GM19455 (cell line): ENCODE measurements around the gene GMCL1.

Experiments used
- ATAC-seq: cut with Tn5 transposase; IDR thresholded peaks from one replicate; pipeline ENCODE4 v1.9.1; 2021; ENCODE audit not compliant: unreplicated experiment

GMCL1 gene, protein sequence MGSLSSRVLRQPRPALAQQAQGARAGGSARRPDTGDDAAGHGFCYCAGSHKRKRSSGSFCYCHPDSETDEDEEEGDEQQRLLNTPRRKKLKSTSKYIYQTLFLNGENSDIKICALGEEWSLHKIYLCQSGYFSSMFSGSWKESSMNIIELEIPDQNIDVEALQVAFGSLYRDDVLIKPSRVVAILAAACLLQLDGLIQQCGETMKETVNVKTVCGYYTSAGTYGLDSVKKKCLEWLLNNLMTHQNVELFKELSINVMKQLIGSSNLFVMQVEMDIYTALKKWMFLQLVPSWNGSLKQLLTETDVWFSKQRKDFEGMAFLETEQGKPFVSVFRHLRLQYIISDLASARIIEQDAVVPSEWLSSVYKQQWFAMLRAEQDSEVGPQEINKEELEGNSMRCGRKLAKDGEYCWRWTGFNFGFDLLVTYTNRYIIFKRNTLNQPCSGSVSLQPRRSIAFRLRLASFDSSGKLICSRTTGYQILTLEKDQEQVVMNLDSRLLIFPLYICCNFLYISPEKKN

DNA sequence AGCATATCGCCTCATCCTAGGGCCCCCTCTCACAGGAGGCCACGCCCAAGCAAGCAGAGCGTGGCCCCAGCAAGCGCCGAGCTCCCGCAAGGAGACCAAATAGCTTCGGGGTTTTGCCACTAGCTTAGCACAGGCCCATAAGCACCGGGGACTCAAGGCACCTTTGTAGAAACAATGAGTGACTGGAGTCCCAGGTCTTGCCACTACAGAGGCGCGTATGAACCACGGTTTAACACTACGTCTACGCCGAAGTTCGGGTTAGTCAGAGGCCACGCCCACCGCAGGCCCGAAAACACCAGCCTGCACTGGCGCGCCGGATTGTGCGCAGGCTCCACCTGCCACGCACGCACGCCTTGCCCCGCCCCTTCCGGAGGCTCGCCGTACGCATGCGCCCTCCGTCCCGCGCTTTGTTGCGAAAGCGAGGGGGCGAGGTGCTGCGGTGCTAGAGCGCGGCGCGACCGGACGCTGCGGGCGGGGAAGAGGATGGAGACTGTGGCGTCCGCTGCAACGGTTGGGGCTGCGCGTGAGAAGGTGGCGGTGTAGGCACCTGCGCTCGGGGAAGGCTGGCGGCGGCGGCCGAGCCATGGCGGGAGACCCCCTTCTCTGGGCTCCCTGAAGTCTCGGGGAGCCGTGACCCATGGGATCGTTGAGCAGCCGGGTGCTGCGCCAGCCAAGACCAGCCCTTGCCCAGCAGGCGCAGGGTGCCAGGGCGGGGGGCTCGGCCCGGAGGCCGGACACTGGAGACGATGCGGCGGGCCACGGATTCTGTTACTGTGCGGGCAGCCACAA is at the start of gene GMCL1:
Gene GMCL1, plus strand, starts transcription at position 405 of the 789 bp plus-strand sequence. Its CDS starts 233 bp downstream, at position 638.
- ATAC-seq = peak; percentile 88

DNA sequence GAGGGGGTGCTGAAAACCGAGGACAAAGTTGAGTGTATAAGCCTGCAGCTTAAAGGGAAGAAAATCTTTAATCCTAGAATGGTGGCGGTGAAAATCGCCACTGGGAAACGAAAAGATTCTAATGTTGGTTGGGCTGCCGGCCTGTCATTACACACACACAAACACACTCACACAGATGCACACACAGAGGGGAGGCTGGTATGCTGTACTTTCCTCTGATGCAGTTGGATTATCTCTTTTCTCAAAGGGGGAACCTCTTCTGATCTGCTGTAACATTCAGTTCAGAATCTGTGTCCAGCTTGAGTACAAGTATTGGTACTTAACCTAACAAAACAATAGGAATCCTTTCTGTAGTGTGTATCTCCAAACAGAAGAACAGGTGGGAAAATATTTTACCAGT is 48.5 kb upstream of the GMCL1 start:
- no peak for ATAC-seq

DNA sequence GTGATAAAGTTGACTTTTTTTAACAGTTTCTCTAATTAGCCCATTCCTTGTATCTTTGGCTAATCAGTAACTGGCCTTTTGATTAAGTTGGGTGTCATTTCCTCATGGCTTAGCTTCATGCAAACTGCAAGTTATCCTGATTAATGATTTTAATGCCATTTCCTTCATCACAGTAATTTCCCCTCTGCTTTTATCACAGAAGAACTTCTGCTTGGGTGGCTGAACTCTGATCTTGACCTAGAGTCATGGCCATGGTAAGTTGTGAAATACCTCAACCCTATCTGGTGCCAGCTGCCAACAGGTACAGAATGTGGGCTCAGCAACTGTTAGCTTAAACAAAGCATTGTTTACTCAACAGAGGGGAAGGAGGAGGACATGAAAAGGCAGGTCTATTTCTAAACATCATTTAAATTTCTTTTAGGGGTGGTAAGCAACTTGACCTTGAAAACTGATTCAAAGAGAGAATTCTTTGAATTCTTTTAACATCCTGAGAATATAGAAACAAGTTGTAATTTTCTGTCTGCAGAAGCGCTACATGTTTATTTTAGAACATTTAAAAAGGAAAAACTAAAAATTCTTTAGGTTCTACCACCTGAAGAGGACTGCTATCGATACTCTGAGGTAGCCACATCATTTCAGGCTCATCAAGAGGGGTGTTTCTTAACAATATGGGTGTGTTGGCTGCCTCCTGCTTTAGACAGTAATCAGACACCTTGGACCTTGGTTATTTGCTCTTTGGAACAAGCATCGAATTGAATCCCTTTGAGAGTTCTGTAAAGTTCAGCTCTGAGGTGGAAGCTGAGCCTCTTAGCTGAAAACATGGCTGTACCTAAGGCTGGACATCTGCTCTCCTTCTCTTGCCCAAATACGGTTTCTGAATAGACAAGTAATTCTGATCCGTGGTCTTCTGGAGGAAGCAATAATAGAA is 47.9 kb upstream of the GMCL1 start:
- ATAC-seq = no peak

DNA sequence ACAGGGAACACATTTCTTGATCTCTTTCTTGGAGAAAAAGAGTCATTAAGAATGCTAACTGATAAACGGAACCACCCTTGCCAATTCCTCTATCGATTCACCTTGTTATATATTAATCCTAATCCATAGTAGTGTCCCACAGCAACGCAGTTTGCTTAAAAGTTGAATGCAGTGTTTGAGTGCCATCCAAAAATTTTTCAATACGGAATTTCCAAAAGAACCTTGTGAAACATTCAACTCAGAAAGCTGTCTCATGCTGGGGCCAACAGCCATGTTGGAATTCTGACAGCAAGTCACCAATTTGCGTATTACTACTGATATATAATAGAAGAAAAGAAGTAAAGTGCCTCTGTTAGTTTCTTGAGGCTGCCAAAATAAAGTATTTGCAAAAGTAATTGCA is 45.2 kb upstream of the GMCL1 start:
- no peak for ATAC-seq

DNA sequence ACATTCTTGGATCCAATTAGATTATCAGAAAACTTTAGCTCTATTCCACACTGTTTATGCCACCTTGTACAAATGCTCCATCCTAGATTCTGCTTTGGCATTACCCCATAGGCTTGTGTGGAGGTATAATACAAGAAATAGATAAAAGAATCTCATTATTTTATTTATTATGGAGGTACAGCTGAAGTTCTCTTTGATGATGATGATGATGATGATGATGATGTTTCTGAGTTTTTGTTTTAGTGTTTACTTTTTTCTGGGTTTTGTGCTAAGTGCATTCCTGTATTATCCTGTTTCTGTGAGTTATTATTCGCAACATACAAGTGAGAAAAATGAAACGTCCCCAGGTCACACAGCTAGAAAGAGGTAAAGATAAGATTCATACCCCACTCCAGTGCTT is 44.1 kb upstream of the GMCL1 start:
- ATAC-seq = no peak

DNA sequence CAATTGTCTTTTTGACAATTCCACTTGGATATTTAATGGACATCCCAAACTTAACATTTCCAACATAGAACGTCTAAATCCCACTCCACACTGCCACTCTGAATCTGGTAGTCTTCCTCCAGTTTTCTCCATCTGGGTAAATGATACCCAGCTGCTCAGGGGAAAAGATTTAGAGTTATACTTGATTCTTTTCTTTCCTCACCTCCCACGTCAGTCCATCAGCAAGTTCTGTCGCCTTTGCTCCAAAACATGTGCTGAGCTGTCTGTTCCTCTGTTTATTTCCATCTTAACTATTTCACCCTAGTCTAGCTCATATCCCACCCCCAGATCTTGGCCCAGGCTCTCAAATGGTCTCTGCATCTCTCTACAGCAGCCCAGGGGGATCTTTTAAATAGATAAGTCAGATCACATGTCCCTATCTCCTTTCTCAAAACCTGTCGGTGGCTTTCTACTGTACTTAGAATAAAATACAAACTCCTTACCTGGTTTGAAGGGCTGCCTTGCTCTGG is 43.4 kb upstream of the GMCL1 start:
- ATAC-seq = no peak

DNA sequence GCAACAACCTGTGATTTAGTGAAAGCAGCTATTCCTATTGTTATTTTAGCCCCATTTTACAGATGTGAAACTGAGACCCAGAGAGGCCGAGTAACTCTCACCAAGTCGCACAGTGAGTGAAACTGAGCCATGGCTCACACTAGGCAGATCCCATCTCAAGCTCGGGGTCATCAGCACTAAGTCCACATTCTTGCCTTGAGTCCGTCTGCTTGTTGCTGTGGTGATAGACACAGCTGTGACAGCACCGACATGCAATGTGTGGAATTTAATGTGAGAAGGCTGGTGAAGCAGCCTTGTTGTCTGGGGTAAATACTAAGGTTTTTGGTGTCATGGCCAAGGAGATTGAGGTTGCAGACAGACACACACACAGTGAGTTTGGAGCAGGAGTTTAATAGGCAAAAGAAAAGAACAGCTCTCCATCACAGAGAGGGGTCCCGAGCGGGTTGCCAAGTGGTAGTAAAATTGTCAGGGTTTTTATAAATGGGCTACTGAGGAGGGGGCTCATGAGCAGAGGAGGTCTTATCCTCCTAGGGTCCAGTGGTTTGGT is 40.2 kb upstream of the GMCL1 start:
- ATAC-seq = peak; percentile 59

DNA sequence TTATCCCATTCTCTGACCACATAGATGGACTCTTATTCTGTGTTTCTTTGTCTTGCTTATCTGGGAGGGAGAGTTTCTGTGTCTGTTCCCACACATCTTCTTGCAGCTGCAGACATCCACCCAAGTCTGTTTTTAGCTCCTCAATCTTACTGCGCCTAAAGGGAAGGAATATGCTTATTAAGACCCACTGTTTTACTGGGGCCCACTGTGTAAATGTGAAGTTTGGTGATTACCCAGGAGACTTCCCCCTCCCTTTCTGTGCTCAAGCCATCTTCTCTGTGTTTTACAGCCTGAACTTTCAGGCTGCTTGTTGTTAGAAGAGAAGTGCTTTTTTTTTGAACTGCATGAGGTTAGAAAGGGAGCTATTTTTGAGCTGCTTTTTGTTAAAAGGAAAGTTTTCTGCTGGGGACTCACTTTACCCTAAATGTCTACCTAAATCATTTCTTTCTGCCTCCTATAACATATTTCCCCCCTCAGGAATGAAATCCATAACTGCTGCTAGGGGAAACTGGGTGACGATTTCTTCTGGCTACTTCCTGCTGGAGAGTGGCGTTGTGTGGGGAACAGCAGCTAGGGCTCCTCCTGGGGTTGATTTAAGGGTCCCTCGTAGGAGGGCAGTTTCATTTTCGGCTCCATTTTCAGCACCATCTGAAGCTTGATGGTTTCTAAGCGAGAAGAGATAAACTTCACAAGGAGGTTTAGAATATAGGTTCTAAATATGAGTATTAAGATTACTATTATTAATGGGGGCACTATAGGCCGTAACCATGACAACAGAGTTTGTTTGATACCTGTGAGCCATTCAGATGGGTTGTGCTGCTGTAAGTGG is 39.5 kb upstream of the GMCL1 start:
- ATAC-seq = peak; percentile 54

DNA sequence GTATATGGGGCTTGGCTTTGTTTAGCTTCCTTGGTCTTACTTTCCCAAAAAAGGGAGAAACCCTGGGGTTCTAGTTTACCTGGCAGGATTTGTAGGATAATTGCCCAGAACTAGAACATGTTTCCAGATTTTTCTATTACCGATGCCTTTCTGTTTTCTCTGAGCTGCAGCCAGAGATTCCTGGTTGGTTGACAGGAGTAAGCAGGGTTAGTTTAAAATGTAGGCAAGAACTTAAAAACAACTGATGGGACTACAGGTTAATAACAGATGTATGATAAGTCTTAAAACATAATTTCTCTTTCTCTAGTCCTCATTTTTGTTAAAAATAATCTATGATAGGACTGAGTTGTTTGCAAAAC is 38.9 kb upstream of the GMCL1 start:
- ATAC-seq = no peak

DNA sequence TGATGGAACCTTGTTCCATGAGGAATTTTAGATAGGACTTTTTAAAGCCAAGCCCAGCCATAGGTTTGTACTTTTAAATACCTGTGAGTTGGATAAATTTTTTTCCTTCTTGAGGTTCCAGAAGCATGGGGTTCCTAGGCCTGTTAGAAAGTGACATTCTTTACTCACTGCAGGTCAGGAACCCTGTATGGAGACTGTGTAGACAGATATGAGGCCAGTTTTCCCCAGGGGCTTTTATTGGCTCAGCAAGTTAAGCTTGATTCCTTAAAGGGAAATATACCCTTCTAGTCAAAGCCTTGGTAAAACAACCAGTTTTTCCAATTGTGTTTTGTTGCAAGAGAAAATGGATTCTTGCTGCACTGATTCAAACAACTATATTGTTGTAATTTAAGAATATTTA is 38.4 kb upstream of the GMCL1 start:
- ATAC-seq = no peak

DNA sequence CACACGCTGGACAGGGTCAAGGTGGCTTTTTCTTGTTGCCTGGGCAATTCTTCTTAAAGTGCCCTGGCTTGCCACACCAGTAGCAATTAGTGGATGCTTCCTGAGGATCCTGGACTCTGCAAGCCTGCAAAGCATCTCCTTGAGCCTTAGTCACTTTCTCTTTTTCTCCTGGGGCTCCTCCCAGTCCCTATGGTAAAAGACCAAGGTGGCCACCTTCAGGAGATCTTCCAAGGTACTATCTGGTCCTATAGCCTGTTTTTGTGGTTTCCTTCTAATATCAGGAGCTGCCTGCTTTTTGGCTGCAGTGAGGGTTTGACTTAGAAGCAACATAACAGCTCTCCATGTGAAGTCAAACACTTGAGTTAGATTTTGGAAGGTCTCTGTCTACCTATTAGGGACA is 33.3 kb upstream of the GMCL1 start:
- no peak for ATAC-seq

DNA sequence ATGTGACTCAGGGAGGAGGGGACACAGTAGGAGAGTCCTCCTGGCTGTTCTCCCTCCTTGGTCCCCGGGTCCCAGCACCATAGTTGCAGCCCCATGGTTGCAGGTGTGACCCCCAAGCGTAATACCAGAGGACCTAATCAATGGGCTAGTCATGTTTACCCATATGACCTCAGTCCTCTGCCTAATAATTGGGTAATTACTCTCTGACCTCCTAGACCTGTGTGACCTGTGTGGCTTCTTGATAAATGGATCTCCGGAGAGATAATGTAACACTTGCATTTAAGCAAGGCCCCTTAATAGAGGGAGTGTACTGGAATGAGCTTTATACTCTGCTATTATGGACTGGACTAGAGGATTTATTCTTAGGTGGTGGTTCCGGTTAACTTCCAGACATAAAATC is 32.2 kb upstream of the GMCL1 start:
- no peak for ATAC-seq

DNA sequence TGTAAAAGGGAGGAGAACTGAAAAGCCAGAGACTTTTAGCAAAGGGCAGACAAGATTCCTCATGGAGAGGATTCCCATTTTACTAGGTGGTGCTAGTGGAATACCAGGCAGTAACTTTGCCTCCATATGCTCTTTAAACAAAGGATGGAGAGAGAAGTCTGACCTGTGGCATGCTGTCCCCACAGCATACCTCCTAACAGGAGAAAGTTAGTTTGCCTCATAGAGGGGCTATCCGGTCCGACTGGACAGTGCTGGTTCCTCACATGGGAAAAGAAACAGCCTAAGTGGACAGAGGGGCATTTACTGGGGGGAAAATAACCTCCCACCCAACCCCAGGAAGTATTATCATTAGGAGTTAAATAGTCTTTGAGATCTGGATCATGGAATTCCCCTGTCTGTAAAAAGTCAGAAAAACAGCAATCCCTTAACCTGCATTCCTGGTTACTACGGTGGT is 31.6 kb upstream of the GMCL1 start:
- ATAC-seq = no peak

DNA sequence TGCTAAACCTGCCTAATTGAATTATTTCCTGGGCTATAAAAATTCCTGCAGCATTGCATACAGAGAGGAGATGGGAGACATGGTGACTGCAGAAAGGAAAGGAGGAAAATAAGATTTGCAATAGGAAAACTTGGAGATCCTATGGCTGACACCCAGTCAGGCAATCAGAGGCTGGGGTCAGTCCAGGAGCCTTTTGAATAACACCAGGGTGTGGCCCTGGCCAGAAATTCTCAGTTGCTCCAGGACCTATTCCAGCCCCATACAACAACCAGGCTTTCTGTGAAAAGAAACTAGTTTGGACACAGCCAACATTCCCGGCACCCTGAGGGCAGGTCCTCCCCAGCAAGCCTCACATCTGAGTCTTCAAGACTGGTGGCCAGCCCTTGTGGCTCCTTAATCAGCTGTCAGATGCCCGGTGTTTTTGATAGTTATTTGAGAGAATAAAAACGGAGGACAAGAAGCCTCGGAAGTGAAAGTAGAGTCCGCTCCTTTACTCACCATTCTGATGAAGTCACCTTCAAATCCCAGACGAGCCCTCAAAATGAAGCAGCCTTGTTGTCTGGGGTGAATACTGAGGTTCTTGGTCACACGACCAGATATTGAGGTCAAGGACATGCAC is 31.1 kb upstream of the GMCL1 start:
- no peak for ATAC-seq

DNA sequence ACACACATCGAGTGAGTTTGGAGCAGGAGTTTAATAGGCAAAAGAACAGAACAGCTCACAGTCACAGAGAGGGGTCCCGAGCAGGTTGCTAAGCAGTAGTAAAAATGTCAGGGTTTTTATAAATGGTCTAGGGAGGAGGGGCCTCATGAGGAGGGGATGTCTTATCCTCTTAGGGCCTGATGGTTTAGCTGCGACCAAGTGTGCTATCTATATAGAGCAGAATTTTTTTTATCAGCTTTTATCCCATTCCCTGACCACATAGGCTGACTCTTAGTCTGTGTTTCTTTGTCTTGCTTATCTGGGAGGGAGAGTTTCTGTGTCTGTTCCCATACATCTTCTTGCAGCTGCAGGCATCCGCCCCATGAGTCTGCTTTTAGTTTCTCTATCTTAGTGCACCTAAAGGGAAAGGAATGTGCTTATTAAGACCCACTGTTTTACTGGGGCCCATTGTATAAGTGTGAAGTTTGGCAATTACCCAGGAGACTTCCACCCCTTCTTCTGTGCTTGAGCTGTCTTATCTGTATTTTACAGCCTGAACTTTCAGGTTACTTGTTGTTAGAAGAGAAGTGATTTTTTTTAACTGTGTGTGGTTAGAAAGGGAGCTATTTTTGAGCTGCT is 30.4 kb upstream of the GMCL1 start:
- peak; percentile 44 for ATAC-seq

DNA sequence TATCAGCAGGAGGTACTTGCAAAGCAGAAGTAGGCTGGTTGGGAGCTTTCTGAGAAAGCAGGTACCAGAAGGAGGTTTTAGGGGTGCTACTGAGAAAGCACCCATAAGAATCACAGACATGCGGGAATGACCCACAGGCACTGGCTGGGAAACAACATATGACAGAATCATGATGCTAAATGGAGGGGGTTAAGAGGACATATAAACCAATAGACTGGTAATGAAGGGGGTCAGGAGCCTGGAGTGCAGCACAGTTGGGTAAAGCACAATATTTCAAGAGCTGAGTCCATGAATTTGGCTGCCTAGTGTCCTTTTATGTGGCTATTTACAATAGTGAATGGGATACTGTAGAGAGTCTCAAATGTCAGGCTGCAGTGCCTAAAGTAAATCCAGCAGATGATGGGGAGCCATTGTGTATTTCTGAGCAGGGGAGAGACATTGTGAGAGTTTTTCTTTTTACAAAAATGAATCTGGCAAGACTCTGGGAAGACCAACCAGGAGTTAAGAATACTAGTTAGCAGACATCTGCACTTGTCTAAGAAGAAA is 27.6 kb upstream of the GMCL1 start:
- ATAC-seq = no peak

DNA sequence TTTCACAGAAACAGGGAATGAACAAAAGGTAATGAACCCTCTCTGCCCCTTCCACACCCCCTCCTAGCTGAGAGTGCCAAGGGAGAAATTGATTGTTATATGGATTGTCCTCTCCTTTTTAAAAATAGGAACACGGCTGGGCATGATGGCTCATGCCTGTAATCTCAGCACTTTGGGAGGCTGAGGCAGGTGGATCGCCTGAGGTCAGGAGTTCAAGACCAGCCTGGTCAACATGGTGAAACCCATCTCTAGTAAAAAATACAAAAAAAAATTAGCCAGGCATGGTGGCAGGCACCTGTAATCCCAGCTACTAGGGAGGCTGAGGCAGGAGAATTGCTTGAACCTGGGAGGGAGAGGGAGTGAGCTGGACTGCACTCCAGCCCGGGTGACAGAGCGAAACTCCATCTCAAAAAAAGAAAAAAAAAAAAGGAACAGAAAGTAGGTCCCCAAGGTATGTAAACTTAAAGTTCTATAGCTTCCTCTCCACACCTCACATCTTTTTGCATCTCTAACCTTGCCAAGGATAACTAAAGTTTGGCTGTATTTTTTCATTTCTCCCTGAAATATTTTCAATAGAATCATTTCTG is 26.6 kb upstream of the GMCL1 start:
- ATAC-seq = peak; percentile 67

DNA sequence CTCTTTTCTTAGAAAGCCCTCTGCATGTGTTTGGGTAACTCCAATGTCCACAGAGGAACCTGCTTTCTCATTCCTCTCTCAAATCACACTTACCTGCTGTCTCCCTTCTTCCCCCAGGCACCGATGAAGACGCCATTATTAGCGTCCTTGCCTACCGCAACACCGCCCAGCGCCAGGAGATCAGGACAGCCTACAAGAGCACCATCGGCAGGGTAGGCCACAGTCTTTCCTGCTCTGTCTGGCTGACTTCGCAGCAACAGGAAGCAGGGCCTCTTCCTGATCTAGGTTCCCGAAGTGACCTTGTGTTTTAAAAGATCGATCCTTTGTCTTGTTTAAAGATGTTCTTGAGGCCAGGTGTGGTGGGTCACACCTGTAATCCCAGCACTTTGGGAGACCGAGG is 25.0 kb upstream of the GMCL1 start:
- ATAC-seq = no peak
